Measurements from ENCODE around the gene MMP17. TPM values are rescaled to one million over a fixed set of nuclear protein-coding genes. Genes with fewer than 3 reads are reported as not detected.
"Not testable (repeated sequence)": the region's sequence is repeated elsewhere in the genome, so short reads cannot be mapped to it uniquely, and the experiment has no call there.

The MMP17 gene
- total RNA-seq, 5 donors from 2014 or later (not counting 1 experiment from before 2014, with no cell fraction given), result 0.58 to 2.7 (median 1.2) TPM

- CTCF ChIA-PET, result no interaction called here
- POLR2A ChIA-PET, result no interaction called here
- Histone ChIP-seq H3K27ac (ENCODE audit: low read length) (no peak overlapping the region), H3K27me3 (replicated peaks in 1 of 2; ENCODE audit: control insufficient read depth in 2 of 2, extremely low read depth in 1 of 2, insufficient read depth in 2 of 2, low read length in 1 of 2) (peaks cover 0 to 4% of the 10 kb centered on the region in 2 experiments), H3K9me3 (no peaks in the 10 kb centered on the region), H3K4me1 (ENCODE audit: control insufficient read depth in 1 of 2, extremely low read depth in 1 of 2, insufficient read depth in 2 of 2, low read length in 2 of 2) (no peaks in the 10 kb centered on the region), H3K4me3 (ENCODE audit: control insufficient read depth in 1 of 2, extremely low read depth in 1 of 2, low read length in 1 of 2) (no peak overlapping the region), H3K36me3 (ENCODE audit: control insufficient read depth in 2 of 2, extremely low read depth in 1 of 2, insufficient read depth in 1 of 2, low read length in 1 of 2) (no peaks in the 10 kb centered on the region)
- Mint-ChIP-seq H3K27ac (no peak overlapping the region), H3K4me1 (no peaks in the 10 kb centered on the region), H3K36me3 (no peaks in the 10 kb centered on the region), H3K4me3 (no peak overlapping the region), H3K9me3 (peaks cover 0 to 4% (median 2%) of the 10 kb centered on the region in 3 donors), H3K27me3 (peaks cover 0 to 3% of the 10 kb centered on the region in 2 donors)
- no peak for ATAC-seq (replicated peaks in 1 of 4)
- no peak for DNase-seq
- 95% methylated on average over 17 of the region's 21 CpGs for WGBS (ENCODE audit: insufficient coverage)
Measured at GRCh38 chr12:131873293-131873692, 45.1 kb downstream of the MMP17 start.

GRCh38 chr12:131874972-131875371, 46.8 kb downstream of the MMP17 start:
- H3K27ac ChIP-seq (ENCODE audit: low read length); H3K27ac Mint-ChIP-seq; H3K9me3 ChIP-seq; H3K4me1 ChIP-seq (ENCODE audit: control insufficient read depth in 1 of 2, extremely low read depth in 1 of 2, insufficient read depth in 2 of 2, low read length in 2 of 2); DNase-seq; H3K4me3 Mint-ChIP-seq; H3K36me3 Mint-ChIP-seq; CTCF ChIA-PET; H3K36me3 ChIP-seq (ENCODE audit: control insufficient read depth in 2 of 2, extremely low read depth in 1 of 2, insufficient read depth in 1 of 2, low read length in 1 of 2); POLR2A ChIA-PET; H3K27me3 Mint-ChIP-seq; ATAC-seq (replicated peaks in 1 of 4); H3K9me3 Mint-ChIP-seq; H3K4me3 ChIP-seq (ENCODE audit: control insufficient read depth in 1 of 2, extremely low read depth in 1 of 2, low read length in 1 of 2); H3K4me1 Mint-ChIP-seq; H3K27me3 ChIP-seq (replicated peaks in 1 of 2; ENCODE audit: control insufficient read depth in 2 of 2, extremely low read depth in 1 of 2, insufficient read depth in 2 of 2, low read length in 1 of 2): not testable (repeated sequence)
- 83% methylated on average over 1 of the region's 6 CpGs for WGBS (ENCODE audit: insufficient coverage)

GRCh38 chr12:131877216-131877615, 49.0 kb downstream of the MMP17 start:
- H3K9me3 Mint-ChIP-seq; H3K4me1 ChIP-seq (ENCODE audit: control insufficient read depth in 1 of 2, extremely low read depth in 1 of 2, insufficient read depth in 2 of 2, low read length in 2 of 2); H3K27ac Mint-ChIP-seq; POLR2A ChIA-PET; ATAC-seq (replicated peaks in 1 of 4); H3K4me3 ChIP-seq (ENCODE audit: control insufficient read depth in 1 of 2, extremely low read depth in 1 of 2, low read length in 1 of 2); H3K36me3 ChIP-seq (ENCODE audit: control insufficient read depth in 2 of 2, extremely low read depth in 1 of 2, insufficient read depth in 1 of 2, low read length in 1 of 2); H3K9me3 ChIP-seq; H3K36me3 Mint-ChIP-seq; CTCF ChIA-PET; DNase-seq; H3K27ac ChIP-seq (ENCODE audit: low read length); H3K4me3 Mint-ChIP-seq; H3K4me1 Mint-ChIP-seq: not testable (repeated sequence)
- H3K27me3 ChIP-seq (replicated peaks in 1 of 2; ENCODE audit: control insufficient read depth in 2 of 2, extremely low read depth in 1 of 2, insufficient read depth in 2 of 2, low read length in 1 of 2), result peaks cover 0 to 15% of the 10 kb centered on the region in 2 experiments
- whole genome bisulfite sequencing (ENCODE audit: insufficient coverage), result 92% methylated on average over 5 of the region's 10 CpGs
- peaks cover 4 to 12% of the 10 kb centered on the region in 2 donors for H3K27me3 Mint-ChIP-seq

DNA sequence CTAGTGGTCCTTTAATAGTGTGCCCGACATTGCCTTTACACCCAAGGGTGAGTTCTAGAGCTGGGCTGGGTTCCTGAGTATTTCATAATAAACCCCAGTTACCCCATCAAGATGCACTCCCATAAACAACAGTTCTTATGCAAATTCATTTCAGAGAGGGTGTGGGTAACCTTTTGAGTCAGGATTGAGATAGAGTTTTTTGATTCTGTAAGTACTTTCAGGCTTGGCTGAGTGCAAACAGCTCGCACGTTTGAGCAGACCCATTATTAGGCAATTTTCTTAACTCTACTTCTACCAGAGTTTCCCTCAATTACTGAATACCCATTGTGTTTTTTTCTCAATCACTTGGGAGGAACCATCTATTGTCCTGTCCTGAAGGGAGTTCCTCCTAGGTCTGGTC, 50.2 kb downstream of the MMP17 start:
- H3K4me3 Mint-ChIP-seq; DNase-seq; H3K4me1 ChIP-seq (ENCODE audit: control insufficient read depth in 1 of 2, extremely low read depth in 1 of 2, insufficient read depth in 2 of 2, low read length in 2 of 2); H3K36me3 Mint-ChIP-seq; POLR2A ChIA-PET; H3K9me3 Mint-ChIP-seq; H3K4me3 ChIP-seq (ENCODE audit: control insufficient read depth in 1 of 2, extremely low read depth in 1 of 2, low read length in 1 of 2); H3K4me1 Mint-ChIP-seq; H3K36me3 ChIP-seq (ENCODE audit: control insufficient read depth in 2 of 2, extremely low read depth in 1 of 2, insufficient read depth in 1 of 2, low read length in 1 of 2); ATAC-seq (replicated peaks in 1 of 4); H3K27ac ChIP-seq (ENCODE audit: low read length); CTCF ChIA-PET; H3K9me3 ChIP-seq; H3K27ac Mint-ChIP-seq: not testable (repeated sequence)
- no CpG with 5 or more reads among the region's 3 CpGs for WGBS (ENCODE audit: insufficient coverage)
- peaks cover 0 to 19% of the 10 kb centered on the region in 2 experiments for H3K27me3 ChIP-seq (replicated peaks in 1 of 2; ENCODE audit: control insufficient read depth in 2 of 2, extremely low read depth in 1 of 2, insufficient read depth in 2 of 2, low read length in 1 of 2)
- H3K27me3 Mint-ChIP-seq, result peaks cover 4 to 10% of the 10 kb centered on the region in 2 donors

GRCh38 chr12:131882804-131883520, 54.8 kb downstream of the MMP17 start:
- DNase-seq, result no peak
- H3K27me3 ChIP-seq (replicated peaks in 1 of 2; ENCODE audit: control insufficient read depth in 2 of 2, extremely low read depth in 1 of 2, insufficient read depth in 2 of 2, low read length in 1 of 2), result peaks cover 0 to 21% of the 10 kb centered on the region in 2 experiments
- no peaks in the 10 kb centered on the region for H3K36me3 ChIP-seq (ENCODE audit: control insufficient read depth in 2 of 2, extremely low read depth in 1 of 2, insufficient read depth in 1 of 2, low read length in 1 of 2)
- Mint-ChIP-seq H3K27me3 (peaks cover 4 to 10% of the 10 kb centered on the region in 2 donors), H3K4me3 (no peak overlapping the region), H3K27ac (no peak overlapping the region), H3K9me3 (peaks cover 0 to 7% (median 7%) of the 10 kb centered on the region in 3 donors), H3K4me1 (no peaks in the 10 kb centered on the region), H3K36me3 (no peaks in the 10 kb centered on the region)
- no peaks in the 10 kb centered on the region for H3K4me1 ChIP-seq (ENCODE audit: control insufficient read depth in 1 of 2, extremely low read depth in 1 of 2, insufficient read depth in 2 of 2, low read length in 2 of 2)
- H3K27ac ChIP-seq (ENCODE audit: low read length), result no peak overlapping the region
- ChIA-PET CTCF (no interaction called here), POLR2A (interaction anchor here in 1 of 2 donors (0.9 kb wide), 1 partner anchor 101 kb away, joined by 3 read pairs; no protein-coding TSS in a partner anchor)
- no peaks in the 10 kb centered on the region for H3K9me3 ChIP-seq
- no peak for ATAC-seq (replicated peaks in 1 of 4)
- H3K4me3 ChIP-seq (ENCODE audit: control insufficient read depth in 1 of 2, extremely low read depth in 1 of 2, low read length in 1 of 2), result no peak overlapping the region
- WGBS (ENCODE audit: insufficient coverage), result 74% methylated on average over 5 of the region's 16 CpGs

GRCh38 chr12:131883521-131883900, 55.3 kb downstream of the MMP17 start:
- Histone ChIP-seq H3K27me3 (replicated peaks in 1 of 2; ENCODE audit: control insufficient read depth in 2 of 2, extremely low read depth in 1 of 2, insufficient read depth in 2 of 2, low read length in 1 of 2) (peaks cover 0 to 21% of the 10 kb centered on the region in 2 experiments), H3K36me3 (ENCODE audit: control insufficient read depth in 2 of 2, extremely low read depth in 1 of 2, insufficient read depth in 1 of 2, low read length in 1 of 2) (no peaks in the 10 kb centered on the region), H3K4me1 (ENCODE audit: control insufficient read depth in 1 of 2, extremely low read depth in 1 of 2, insufficient read depth in 2 of 2, low read length in 2 of 2) (no peaks in the 10 kb centered on the region), H3K4me3 (ENCODE audit: control insufficient read depth in 1 of 2, extremely low read depth in 1 of 2, low read length in 1 of 2) (no peak overlapping the region), H3K27ac (ENCODE audit: low read length) (no peak overlapping the region), H3K9me3 (no peaks in the 10 kb centered on the region)
- no peaks in the 10 kb centered on the region for H3K36me3 Mint-ChIP-seq
- DNase-seq (no peak), ATAC-seq (replicated peaks in 1 of 4) (no peak)
- CTCF ChIA-PET, result no interaction called here
- H3K4me1 Mint-ChIP-seq, result no peaks in the 10 kb centered on the region
- WGBS (ENCODE audit: insufficient coverage), result 89% methylated on average over 4 of the region's 4 CpGs
- peaks cover 4 to 10% of the 10 kb centered on the region in 2 donors for H3K27me3 Mint-ChIP-seq
- peaks cover 0 to 7% (median 7%) of the 10 kb centered on the region in 3 donors for H3K9me3 Mint-ChIP-seq
- H3K27ac Mint-ChIP-seq, result no peak overlapping the region
- no peak overlapping the region for H3K4me3 Mint-ChIP-seq
- POLR2A ChIA-PET, result no interaction called here

Measured in T-cell (primary cell).